Activated T-cell treated with anti-CD3 and anti-CD28 coated beads for 4 hours (primary cell): ENCODE results near the gene MAPK7.
"Not testable (repeated sequence)": the region's sequence is repeated elsewhere in the genome, so short reads cannot be mapped to it uniquely, and the experiment has no call there.

ENCODE experiments used
- DNase-seq: peaks from one replicate; pipeline ENCODE4 v3.0.0-alpha.2; 2020

MAPK7 gene

DNA sequence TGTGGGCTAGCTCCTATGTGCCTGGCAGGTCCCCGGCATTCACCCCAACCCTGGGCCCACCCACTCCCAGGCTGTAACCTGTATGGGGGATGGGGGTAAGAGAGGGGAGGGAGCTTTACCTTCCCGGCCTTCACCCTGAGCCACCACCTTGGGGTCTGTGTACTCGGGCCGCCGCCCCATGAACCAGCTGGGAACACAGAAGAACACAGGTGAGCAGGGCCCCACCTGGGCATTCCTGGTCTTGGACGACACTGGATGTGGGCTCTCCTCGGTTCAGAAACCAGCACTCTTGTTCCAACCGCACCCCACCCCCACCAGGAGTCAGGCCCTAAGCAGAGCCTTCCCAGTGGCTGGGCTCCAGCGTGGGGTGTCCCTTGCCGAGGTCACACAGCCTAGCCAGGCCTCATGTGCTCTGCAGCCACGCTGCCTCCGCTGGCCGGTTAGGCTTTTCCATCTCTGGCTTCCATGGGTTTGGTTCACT is 34.6 kb upstream of the MAPK7 start:
- no peak for DNase-seq

DNA sequence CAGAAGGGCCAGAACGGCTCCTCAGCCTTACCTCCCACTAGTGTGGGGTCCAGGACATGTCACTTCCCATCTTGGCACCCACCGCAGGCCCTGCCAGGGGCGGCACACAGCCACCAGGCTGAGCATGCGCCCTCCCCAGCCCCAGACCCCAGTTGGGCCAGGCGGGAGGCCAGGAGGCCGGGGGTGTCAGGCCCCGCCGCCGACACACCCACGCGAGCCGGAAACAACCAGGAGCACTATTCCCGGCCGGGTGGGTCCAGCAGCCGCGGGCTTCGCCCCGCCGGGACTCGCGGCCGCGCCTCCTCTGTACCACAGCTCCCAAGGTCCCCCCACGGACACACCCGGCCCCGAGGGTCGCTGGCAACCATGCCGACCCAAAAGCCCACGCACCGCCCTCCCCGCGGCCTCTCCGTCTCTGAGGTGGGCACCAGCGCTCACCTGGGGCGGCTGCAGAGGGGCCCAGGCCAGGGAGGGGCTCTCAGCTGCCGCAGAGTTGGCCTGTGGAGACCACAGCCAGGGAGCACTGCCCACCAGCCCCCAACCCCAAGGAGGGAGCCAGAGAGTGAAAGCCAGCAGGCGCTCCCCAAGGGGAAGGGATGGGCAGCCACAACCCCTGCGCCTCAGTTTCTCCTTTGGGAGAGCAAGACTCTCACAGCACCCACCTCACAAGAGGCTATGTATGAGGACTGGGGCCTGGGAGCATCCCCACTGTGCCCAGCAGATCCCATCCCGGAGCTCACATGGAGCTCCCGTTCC is 33.8 kb upstream of the MAPK7 start:
- DNase-seq, result no peak

- no peak for DNase-seq
Measured at GRCh38 chr17:19345067-19345460, 33.2 kb upstream of the MAPK7 start.

DNA sequence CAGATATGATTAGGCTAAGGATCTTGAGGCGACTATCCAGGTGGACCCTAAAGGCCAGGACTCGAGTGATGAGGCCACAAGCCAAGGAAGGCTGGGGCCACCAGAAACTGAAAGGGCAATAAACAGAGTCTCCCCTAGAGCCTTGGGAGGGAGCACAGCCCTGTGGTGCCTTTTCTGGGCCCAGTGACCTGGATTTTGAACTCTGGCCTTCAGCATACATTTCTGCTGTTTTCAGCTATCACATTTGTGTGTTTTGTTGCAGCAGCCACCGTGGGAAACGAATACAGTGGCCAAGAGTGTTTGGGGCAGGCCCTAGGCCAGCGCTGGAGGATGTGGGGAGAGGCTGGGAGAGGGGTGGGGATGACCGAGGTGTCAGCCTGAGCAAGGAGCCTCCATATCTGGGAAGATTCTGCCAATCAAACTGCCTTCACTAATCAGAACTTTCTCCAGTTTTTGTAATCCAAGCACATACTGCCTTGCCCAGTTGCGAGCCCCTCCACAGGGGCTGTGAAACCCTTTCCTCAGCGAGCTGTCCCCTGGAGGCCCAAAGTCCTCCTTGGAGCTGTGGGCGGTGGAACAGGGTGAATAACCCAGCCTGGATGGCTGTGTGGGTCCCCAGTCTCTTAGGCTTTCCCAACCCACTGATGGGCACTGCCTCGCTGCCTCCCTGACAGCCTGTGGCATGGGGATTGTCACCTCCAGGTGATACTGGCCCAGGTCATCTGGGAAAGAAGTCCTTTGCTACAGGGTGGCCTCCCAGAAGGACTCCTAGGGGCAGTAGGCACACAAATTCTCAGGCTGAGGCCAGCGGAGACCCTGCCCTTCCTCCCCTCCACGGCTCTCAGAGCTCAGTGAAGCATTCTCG is 32.6 kb upstream of the MAPK7 start:
- DNase-seq, result no peak

DNA sequence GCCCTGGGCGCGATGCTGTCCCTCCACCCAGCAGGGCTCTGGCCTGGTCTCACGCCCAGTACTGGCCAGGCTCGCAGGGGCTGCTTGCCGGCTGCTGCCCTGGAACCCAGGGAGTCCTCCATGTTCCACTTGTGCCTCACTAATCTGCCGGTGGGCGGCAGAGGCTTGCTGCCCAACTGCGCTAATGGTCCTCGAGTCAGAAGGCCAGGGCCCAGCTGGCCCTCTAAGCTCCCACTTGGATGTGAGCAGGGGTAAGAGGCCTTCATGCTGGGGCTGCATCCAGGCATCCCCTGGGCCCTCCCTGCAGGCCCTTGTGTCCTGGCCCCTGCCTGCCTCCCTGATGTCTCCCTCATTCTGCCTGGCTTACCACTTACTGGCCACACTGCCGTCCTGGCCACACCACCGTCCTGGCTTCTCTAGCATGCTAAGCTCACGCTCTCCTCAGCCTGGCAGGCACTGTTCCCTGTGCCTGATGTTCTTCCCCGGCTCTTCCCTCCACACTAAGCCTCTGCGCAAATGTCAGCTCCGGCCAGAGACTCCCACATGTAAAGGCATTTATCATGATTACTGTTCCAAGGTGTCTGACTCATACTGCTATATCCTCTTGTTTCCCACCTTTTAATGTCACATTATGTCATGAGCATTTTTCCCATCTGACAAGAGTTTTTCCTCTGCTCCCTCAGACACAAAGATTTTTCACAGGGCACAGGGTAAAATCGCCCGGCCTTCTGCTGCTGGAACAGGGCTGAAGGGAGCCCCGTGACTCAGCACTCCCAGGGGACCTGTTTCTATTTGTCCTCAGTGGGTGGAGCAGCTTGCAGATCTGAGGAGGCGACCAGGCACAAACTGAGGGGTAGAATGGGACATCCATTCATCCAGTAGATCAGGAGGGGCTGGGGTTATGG is 31.7 kb upstream of the MAPK7 start:
- no peak for DNase-seq

- DNase-seq, result no peak
Measured at GRCh38 chr17:19347323-19348080, 30.8 kb upstream of the MAPK7 start.

DNA sequence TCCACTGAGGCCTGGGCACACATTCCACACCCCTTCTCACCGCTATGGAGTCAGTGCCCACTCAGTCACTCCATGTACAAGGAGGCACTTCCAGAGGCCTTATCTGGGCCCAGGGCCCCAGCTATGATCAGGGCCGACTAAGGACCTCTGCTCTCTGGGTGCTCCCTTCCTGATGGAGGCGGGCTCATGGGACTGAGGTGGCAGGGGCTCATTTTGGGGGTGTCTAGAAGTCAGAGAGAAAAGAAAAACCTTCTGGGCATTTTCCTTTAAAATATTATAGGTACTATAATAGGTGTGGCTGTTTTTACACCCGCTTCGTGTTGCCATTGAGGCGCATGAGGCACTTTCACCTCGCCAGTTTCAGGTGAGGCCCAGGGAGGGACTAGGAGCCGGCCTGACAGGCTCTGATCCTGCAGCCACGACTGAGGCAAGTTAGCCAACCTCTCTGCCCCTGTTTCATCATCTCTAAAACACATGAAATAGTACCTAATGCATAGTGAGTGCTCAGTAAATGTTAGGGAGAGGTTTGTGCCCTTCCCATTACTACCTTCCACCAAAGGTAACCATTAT is 30.1 kb upstream of the MAPK7 start:
- no peak for DNase-seq

DNA sequence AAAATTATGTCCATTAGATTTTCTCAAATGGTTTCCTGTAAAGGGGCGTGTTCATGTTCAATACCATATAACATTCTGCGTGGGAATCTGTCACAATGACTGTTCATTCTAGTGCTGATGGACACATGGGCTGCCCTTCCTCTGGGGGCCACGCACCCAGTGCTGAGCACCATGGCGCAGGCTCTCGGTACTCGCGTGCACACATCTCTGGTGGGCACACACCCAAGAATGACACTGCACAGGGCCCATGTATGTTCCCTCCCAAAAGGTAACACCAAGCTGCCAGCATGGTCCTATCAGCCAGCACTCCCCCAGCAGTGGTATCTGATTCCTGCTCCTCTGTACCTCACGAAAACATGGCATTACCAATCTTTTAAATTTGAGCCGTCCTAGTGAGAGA is 29.5 kb upstream of the MAPK7 start:
- no peak for DNase-seq

DNA sequence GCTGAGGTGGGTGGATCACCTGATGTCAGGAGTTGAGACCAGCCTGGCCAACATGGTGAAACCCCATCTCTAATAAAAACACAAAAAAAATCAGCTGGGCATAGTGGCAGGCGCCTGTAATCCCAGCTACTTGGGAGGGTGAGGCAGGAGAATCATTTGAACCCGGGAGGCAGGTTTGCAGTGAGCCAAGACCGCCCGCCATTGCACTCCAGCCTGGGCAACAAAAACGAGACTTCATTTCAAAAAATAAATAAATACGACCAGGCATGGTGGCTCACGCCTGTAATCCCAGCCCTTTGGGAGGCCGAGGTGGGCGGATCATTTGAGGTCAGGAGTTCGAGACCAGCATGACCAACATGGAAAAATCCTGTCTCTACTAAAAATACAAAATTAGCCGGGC is 24.9 kb upstream of the MAPK7 start:
- not testable (repeated sequence) for DNase-seq

DNA sequence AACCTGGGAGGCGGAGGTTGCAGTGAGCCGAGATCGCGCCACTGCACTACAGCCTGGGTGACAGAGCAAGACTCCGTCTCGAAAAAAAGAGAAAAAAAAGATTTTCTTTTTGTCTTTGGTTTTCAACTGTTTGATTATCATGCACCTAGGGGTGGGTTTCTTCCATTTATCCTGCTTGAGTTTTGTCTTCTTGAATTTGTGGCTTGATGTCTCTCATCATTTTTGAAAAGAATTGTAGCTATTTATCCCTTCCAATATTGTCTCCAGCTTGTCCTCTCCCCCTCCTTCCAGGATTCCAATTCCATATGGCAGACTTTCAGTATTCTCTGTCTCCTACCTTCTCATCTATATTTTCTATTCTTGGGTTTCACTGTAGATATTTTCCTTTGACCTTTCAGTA is 23.6 kb upstream of the MAPK7 start:
- no peak for DNase-seq

DNA sequence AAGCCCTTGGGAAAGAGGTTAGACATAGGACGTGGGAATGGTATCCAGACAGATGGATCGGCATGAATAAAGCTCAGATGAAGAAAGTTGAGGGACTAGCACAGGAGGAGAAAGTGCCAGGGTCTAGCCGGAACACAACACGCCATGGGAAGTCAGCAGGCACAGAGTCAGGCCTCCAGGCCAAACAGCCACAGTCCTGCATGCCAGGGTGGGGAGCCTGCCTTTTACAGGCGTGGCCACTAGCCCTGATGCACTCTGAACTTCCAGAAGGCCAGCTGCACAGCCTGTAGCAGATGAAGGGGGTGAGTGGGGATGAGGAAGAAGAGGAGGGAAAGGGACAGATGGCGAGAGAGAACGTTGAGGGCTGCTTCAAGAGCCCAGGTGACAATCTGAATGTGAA is 20.9 kb upstream of the MAPK7 start:
- DNase-seq, result no peak

DNA sequence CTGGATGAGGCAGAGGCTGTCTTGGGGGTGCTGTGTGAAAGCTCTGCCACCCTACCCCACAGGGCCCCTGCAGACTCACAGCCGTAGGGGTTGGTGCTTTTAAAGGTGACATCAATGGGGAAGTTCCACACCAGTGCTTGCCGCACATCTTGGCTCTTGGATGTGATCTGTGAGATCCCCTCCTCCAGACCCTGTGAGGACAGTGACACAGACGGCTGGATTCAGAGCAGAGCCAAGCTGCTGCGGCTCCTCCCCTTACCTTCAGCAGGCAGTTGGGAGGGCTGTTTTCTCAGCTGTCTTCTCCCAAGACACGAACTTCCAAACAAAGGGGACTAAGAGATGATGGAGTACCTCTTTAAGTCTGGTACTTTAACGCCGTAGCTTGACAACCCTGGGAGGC is 20.5 kb upstream of the MAPK7 start:
- DNase-seq, result no peak

GRCh38 chr17:19359151-19359550 is 19.1 kb upstream of the MAPK7 start:
- DNase-seq, result no peak

DNA sequence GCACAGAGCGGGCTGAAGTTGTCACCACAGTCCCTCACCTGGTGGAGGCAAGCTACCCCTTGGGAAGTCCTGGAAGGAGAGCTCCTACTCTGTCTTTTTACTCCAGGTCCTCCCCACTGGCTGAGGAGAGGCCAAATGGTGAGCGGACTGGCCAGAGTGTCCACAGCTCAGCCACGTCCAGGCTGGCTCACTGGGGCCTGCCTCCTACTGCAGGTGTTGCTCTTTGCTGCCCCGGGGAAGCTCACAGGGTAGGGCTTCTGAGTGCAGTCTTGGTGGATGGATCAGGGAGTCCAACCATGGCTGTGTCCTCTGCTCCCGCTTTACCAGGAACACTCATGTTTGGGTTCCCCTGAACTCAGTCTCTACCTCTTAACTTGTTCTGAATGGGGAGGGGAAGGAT is 18.4 kb upstream of the MAPK7 start:
- no peak for DNase-seq

GRCh38 chr17:19360772-19361171 is 17.5 kb upstream of the MAPK7 start:
- no peak for DNase-seq

DNA sequence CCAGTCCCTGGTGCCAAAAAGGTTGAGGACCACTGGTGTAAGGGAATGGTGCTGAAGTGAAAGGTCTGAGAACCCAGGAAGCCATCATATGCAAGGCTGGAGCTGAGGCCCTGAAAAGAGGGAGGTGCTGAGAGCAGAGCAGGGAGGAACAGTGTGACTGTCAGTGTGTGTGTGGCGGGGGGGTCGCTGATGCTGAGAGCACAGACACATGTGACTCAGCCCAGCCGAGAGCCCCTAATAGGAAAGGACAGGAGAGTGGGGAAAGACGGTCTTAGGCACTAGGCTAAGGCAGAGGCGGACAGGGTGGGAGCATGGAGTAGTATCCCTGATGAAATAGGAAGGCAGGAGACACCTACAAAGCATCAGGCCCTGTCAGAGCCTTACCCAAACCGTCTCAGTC is 17.0 kb upstream of the MAPK7 start:
- no peak for DNase-seq

DNA sequence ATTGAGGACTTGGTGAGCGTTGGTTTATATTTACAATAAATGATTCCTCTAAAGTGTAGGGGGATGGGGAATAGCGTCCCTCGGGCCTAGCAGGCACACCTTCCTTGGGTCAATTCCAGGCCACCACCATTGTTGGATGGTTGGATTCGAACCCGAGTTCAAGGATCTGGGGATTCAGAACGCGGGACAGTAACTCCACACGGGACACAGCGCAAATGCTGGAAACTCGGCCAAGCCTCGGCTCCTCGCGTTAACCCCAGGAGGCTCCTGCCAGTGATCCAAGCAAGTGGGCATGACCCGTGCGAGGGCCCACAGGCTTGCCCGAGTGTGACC is 16.4 kb upstream of the MAPK7 start:
- no peak for DNase-seq

GRCh38 chr17:19362277-19363113 is 15.8 kb upstream of the MAPK7 start, which contains the start of gene B9D1:
B9D1 (minus strand) TSS chr17:19362723; CDS start chr17:19362569, 154 bp downstream.
- peak; percentile 95 for DNase-seq

DNA sequence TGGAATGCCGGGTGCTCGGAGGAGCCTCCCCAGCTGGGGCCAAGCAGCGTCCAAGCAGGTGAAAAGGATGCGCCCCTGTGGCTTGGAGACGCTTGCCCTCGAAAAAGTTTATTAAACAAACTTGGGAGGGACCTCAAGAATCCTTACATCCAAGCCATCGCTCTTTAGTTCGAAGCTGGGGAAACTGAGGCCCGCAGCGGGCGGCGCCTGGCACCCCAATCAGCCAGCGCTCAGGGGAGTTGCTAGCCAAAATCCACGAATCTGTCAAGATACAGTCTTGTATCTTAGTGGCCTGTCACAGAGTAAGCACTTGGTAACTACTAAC is 15.2 kb upstream of the MAPK7 start:
- DNase-seq, result no peak

DNA sequence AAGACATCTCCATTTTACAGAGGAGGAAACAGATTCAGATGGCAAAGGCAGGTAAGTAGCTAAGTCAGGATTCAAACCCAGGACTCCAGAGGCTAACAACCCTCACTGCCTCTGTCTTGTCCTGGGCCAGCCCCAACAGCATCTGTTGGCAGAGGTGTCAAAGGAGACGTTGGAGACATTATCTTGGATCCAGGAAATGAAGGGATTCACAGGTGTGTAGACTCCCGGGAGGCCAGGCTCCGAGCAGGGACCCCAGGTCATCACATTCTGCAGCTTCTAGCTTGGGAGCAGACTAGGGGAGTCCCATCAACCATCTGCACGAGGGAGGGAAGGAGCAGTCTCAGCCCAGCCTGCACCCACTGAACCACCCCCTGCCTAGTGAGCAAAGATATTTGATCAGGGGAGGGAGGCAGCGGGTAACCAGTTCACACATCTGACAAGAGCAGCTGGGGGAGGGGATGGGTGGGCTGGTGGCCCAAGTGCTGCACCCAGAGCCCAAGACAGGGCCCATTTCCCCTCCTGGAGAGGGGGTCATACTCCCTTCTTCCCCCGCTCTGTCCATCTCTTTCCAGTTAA is 14.8 kb upstream of the MAPK7 start:
- no peak for DNase-seq
